Daoy (cell line): ENCODE measurements around the gene HMHB1. TPM values are rescaled to one million over a fixed set of nuclear protein-coding genes. Genes with fewer than 3 reads are reported as not detected.

Source experiments
- DNase-seq: peaks from one replicate; pipeline ENCODE4 v3.0.0-alpha.2; 2015; ENCODE audit warnings: low read depth
- total RNA-seq: library from RNA; depleted of rRNA; stranded (reverse); fragments of >200 nt; shearing (Covaris generic); gene quantifications from 2 replicates; pipeline ENCODE4 v1.2.3, GENCODE V29; 2014; rRNA removed

Gene HMHB1
- not detected in 2 replicates for total RNA-seq

- peak; percentile 20 for DNase-seq
Measured at GRCh38 chr5:143812085-143812705, at the start of gene HMHB1. HMHB1 (plus strand) TSS chr5:143812161.

- DNase-seq, result no peak
Measured at GRCh38 chr5:143762636-143763220, 49.2 kb upstream of the HMHB1 start.

GRCh38 chr5:143767162-143767561 lies 44.8 kb upstream of the HMHB1 start:
- no peak for DNase-seq

GRCh38 chr5:143769026-143769786 lies 42.8 kb upstream of the HMHB1 start:
- DNase-seq, result no peak

GRCh38 chr5:143770450-143770849 lies 41.5 kb upstream of the HMHB1 start:
- no peak for DNase-seq

GRCh38 chr5:143771189-143771588 lies 40.8 kb upstream of the HMHB1 start:
- no peak for DNase-seq

GRCh38 chr5:143771602-143772001 lies 40.4 kb upstream of the HMHB1 start:
- DNase-seq, result no peak

GRCh38 chr5:143772621-143773020 lies 39.3 kb upstream of the HMHB1 start:
- no peak for DNase-seq

GRCh38 chr5:143775258-143775657 lies 36.7 kb upstream of the HMHB1 start:
- DNase-seq, result peak; percentile 33

- DNase-seq, result no peak
Measured at GRCh38 chr5:143776951-143777350, 35.0 kb upstream of the HMHB1 start.

GRCh38 chr5:143779506-143779905 lies 32.5 kb upstream of the HMHB1 start:
- no peak for DNase-seq

GRCh38 chr5:143781993-143782520 lies 29.9 kb upstream of the HMHB1 start:
- no peak for DNase-seq

GRCh38 chr5:143782588-143783386 lies 29.2 kb upstream of the HMHB1 start:
- no peak for DNase-seq

- DNase-seq, result no peak
Measured at GRCh38 chr5:143788401-143788800, 23.6 kb upstream of the HMHB1 start.

GRCh38 chr5:143790457-143791112 lies 21.4 kb upstream of the HMHB1 start:
- DNase-seq, result no peak

GRCh38 chr5:143791848-143792731 lies 19.9 kb upstream of the HMHB1 start:
- no peak for DNase-seq

- no peak for DNase-seq
Measured at GRCh38 chr5:143793249-143793648, 18.7 kb upstream of the HMHB1 start.

GRCh38 chr5:143796125-143796524 lies 15.8 kb upstream of the HMHB1 start:
- DNase-seq, result no peak

- no peak for DNase-seq
Measured at GRCh38 chr5:143796753-143797152, 15.2 kb upstream of the HMHB1 start.

GRCh38 chr5:143800715-143801114 lies 11.2 kb upstream of the HMHB1 start:
- no peak for DNase-seq
